HG02610 (cell line): ENCODE measurements around the gene VPS13A.
A peak's percentile ranks its signal among the peaks of the same experiment; 100 is the strongest.
"Not testable (repeated sequence)": the region's sequence is repeated elsewhere in the genome, so short reads cannot be mapped to it uniquely, and the experiment has no call there.

Experiments
- ATAC-seq: cut with Tn5 transposase; IDR thresholded peaks from one replicate; pipeline ENCODE4 v1.9.1; 2021; ENCODE audit warnings: mild to moderate bottlenecking, moderate library complexity; ENCODE audit not compliant: unreplicated experiment

Gene VPS13A

GRCh38 chr9:77291714-77292113, 114.4 kb downstream of the VPS13A start:
- no peak for ATAC-seq

- no peak for ATAC-seq
Observed at GRCh38 chr9:77293949-77294348, 116.6 kb downstream of the VPS13A start.

- ATAC-seq = peak; percentile 80
Observed at GRCh38 chr9:77304543-77304942, 127.2 kb downstream of the VPS13A start.

- no peak for ATAC-seq
Observed at GRCh38 chr9:77305622-77306400, 128.5 kb downstream of the VPS13A start.

- no peak for ATAC-seq
Observed at GRCh38 chr9:77307166-77307565, 129.8 kb downstream of the VPS13A start.

GRCh38 chr9:77316058-77316457, 138.7 kb downstream of the VPS13A start:
- ATAC-seq = no peak

GRCh38 chr9:77325058-77325457, 147.7 kb downstream of the VPS13A start:
- no peak for ATAC-seq

- no peak for ATAC-seq
Observed at GRCh38 chr9:77328102-77328501, 150.8 kb downstream of the VPS13A start.

GRCh38 chr9:77370064-77370463, 192.7 kb downstream of the VPS13A start:
- ATAC-seq = no peak

- no peak for ATAC-seq
Observed at GRCh38 chr9:77374266-77374665, 196.9 kb downstream of the VPS13A start.

GRCh38 chr9:77375956-77376532, 198.7 kb downstream of the VPS13A start:
- no peak for ATAC-seq

GRCh38 chr9:77384406-77384805, 207.1 kb downstream of the VPS13A start:
- ATAC-seq = no peak

GRCh38 chr9:77386187-77386586, 208.9 kb downstream of the VPS13A start:
- no peak for ATAC-seq

- ATAC-seq = no peak
Observed at GRCh38 chr9:77391834-77392233, 214.5 kb downstream of the VPS13A start.

GRCh38 chr9:77392328-77392727, 215.0 kb downstream of the VPS13A start:
- no peak for ATAC-seq

- not testable (repeated sequence) for ATAC-seq
Observed at GRCh38 chr9:77398581-77398980, 221.2 kb downstream of the VPS13A start.

- ATAC-seq = no peak
Observed at GRCh38 chr9:77399964-77400363, 222.6 kb downstream of the VPS13A start.

GRCh38 chr9:77402286-77402685, 225.0 kb downstream of the VPS13A start:
- ATAC-seq = no peak

GRCh38 chr9:77403239-77403638, 225.9 kb downstream of the VPS13A start:
- ATAC-seq = no peak

- not testable (repeated sequence) for ATAC-seq
Observed at GRCh38 chr9:77408521-77408920, 231.2 kb downstream of the VPS13A start.

GRCh38 chr9:77417566-77417965, 240.2 kb downstream of the VPS13A start:
- ATAC-seq = no peak

GRCh38 chr9:77418226-77418625, 240.9 kb downstream of the VPS13A start:
- ATAC-seq = no peak

- ATAC-seq = no peak
Observed at GRCh38 chr9:77420641-77421040, 243.3 kb downstream of the VPS13A start.
